Adrenal gland (tissue), 12 donors: ENCODE results near the gene VEPH1. TPM values are rescaled to one million over a fixed set of nuclear protein-coding genes. Genes with fewer than 3 reads are reported as not detected.

ENCODE experiments used
- DNase-seq, 7 donors: peaks; one replicate each; pipeline ENCODE4 v3.0.0-alpha.2; 2019 to 2020
- H3K27ac ChIP-seq, 5 donors: fragments of 200-600 bp; sonication (generic) in 4 of 5; 1 replicate in 3 of 5; 2 replicates in 2 of 5; pipeline versions ENCODE4 v1.5.1 to v1.8.0; 2016 to 2020; ENCODE audit warnings: mild to moderate bottlenecking in 1 of 5
- H3K27me3 ChIP-seq: fragments of 200-600 bp; 2 replicates; pipeline ENCODE4 v1.8.0; 2021
- H3K36me3 ChIP-seq, 2 donors: fragments of 200-600 bp; replicated peaks in 1 of 2; 1 replicate in 1 of 2; 2 replicates in 1 of 2; pipeline versions ENCODE4 v1.5.1 to v1.8.0; 2018 to 2022
- H3K4me1 ChIP-seq, 2 donors: fragments of 200-600 bp; replicated peaks in 1 of 2; 1 replicate in 1 of 2; 2 replicates in 1 of 2; pipeline versions ENCODE4 v1.5.1 to v1.8.0; 2018 to 2021
- H3K4me3 ChIP-seq, 4 donors: fragments of 200-600 bp; sonication (generic) in 3 of 4; one replicate each; pipeline ENCODE4 v1.5.1; 2016 to 2018
- H3K9me3 ChIP-seq, 3 donors: fragments of 200-600 bp; sonication (generic) in 1 of 3; replicated peaks in 1 of 3; 1 replicate in 2 of 3; 2 replicates in 1 of 3; pipeline versions ENCODE4 v1.5.1 to v1.8.0; 2016 to 2021
- CTCF ChIP-seq, 6 experiments: fragments of 450-650 bp in 4 of 6; fragments of 200-600 bp in 2 of 6; sonication (generic) in 1 of 6; IDR thresholded peaks; 1 replicate in 5 of 6; 2 replicates in 1 of 6; pipeline versions ENCODE4 v1.5.1 to v1.8.0; 2016 to 2021; ENCODE audit warnings: antibody characterized with exemption in 6 of 6, mild to moderate bottlenecking in 2 of 6, moderate library complexity in 1 of 6
- POLR2A ChIP-seq, 2 donors: fragments of 450-650 bp; IDR thresholded peaks; one replicate each; pipeline ENCODE4 v1.6.1; 2017; ENCODE audit warnings: antibody characterized with exemption in 2 of 2, mild to moderate bottlenecking in 2 of 2, moderate library complexity in 1 of 2
- WGBS, 4 donors: extraction: QIAGEN DNeasy Blood & Tissue Kit in 2 of 4; methylation state at CpG; one replicate each; pipeline versions ENCODE4 v1.1.5 to v1.1.7; 2013 to 2017; 5-methylcytosine and 5-hydroxymethylcytosine counted together
- intact Hi-C, 2 donors: fragments of 100-400 bp; cut with DNase I; formaldehyde crosslinking; loops; one replicate each; pipeline versions ENCODE4 v1.14.1 to v1.15.0; 2022 to 2023
- polyA plus RNA-seq, 3 donors: library from polyadenylated mRNA; stranded (reverse); fragments of 200-250 nt in 2 of 3; fragments of 350-450 nt in 1 of 3; fragmentation: Illumina TruSeq in 1 of 3; extraction: RNeasy Lipid Tissue Mini Kit (QIAGEN cat#74804) in 1 of 3; gene quantifications; one replicate each; pipeline ENCODE4 v1.2.3, GENCODE V29; 2013 to 2014
- total RNA-seq, 9 donors: library from RNA; depleted of rRNA in 4 of 9; stranded (reverse); fragments of >200 nt in 4 of 9; fragments of 120-200 nt in 1 of 9; fragmentation: NEBNext Ultra II Directional in 1 of 9; extraction: Animal tissue kit (Norgen Biotek cat#: 25700) in 1 of 9; gene quantifications; one replicate each; pipeline versions ENCODE4 v1.1.0 to v1.2.4, GENCODE V29; 2013 to 2023
- donor health status: healthy with polysubstance abuse.
- donor health status: Bipolar disorder and iron deficiency.
- donor health status: DM: yes; HTN: yes; CAD: no.
- donor health status: DM: no; HTN: no; CAD: no.
- donor health status: DM: no; HTN: no; CAD: no.
- donor health status: DM: yes; HTN: yes; CAD: no.

VEPH1 gene
- total and polyA plus RNA-seq, 12 donors, result 16.0 to 124 (median 55.2) TPM

GRCh38 chr3:157477441-157477840, 25.8 kb downstream of the VEPH1 start:
- Histone ChIP-seq H3K4me1 (no peaks in the 10 kb centered on the region), H3K9me3 (no peaks in the 10 kb centered on the region), H3K36me3 (no peaks in the 10 kb centered on the region), H3K27ac (no peak overlapping the region), H3K27me3 (no peaks in the 10 kb centered on the region), H3K4me3 (no peak overlapping the region)
- intact Hi-C loops, result no loop called here
- DNase-seq, result no peak
- WGBS, 4 donors, result 65 to 89% (median 79%) methylated on average over 3 of the region's 3 CpGs
- TF ChIP-seq POLR2A (IDR thresholded peaks at IDR 0.05) (no peak), CTCF (IDR thresholded peaks at IDR 0.05) (no peak)

DNA sequence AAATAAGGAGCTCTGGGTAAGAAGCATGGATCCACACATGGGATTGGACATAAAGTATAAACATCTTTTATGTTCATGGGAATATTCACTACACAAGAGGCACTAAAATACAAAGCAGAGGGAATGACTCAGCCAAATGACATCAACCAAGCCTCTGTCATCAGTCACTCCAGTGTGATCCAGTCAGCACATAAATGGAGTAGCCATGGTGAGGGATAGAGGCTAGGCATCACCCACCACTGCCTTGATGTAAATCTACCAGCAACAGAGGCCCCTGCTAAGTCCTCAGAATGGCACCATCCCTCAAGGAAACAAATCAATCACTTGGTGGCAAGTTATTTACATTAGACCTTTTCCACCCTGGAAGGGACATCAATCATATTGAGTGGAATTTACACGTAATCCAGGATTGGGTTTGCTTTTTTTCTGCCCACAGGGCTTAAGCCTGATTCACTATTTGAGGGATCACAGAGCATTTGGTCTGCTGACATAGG, 27.2 kb downstream of the VEPH1 start:
- Histone ChIP-seq H3K4me3 (no peak overlapping the region), H3K4me1 (no peaks in the 10 kb centered on the region), H3K36me3 (no peaks in the 10 kb centered on the region), H3K27ac (no peak overlapping the region), H3K9me3 (no peaks in the 10 kb centered on the region), H3K27me3 (no peaks in the 10 kb centered on the region)
- no peak for TF ChIP-seq CTCF (IDR thresholded peaks at IDR 0.05)
- no peak for TF ChIP-seq POLR2A (IDR thresholded peaks at IDR 0.05)
- 55 to 75% (median 64%) methylated on average over 1 of the region's 1 CpG for WGBS, 4 donors
- no peak for DNase-seq
- intact Hi-C loops, result no loop called here

DNA sequence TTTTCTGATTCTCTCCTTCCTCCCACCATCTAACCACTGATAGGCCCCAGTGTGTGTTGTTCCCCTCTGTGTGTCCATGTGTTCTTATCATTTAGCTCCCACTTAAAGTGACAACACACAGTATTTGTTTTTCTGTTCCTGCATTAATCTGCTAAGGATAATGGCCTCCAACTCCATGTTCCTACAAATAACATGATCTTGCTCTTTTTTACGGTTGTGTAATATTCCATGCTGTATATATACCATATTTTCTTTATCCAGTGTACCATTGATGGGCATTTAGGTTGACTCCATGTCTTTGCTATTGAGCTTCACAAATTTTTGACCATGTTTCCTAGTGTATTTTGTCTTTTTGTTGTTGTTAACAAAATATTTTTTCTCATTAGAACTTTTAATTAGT, 30.6 kb downstream of the VEPH1 start:
- Histone ChIP-seq H3K36me3 (no peaks in the 10 kb centered on the region), H3K9me3 (no peaks in the 10 kb centered on the region), H3K27me3 (no peaks in the 10 kb centered on the region), H3K4me1 (no peaks in the 10 kb centered on the region), H3K4me3 (no peak overlapping the region), H3K27ac (no peak overlapping the region)
- 94 to 97% (median 95%) methylated on average over 1 of the region's 1 CpG for WGBS, 4 donors
- intact Hi-C loops, result no loop called here
- no peak for DNase-seq
- TF ChIP-seq CTCF (IDR thresholded peaks at IDR 0.05) (no peak), POLR2A (IDR thresholded peaks at IDR 0.05) (no peak)

GRCh38 chr3:157471064-157471463, 32.2 kb downstream of the VEPH1 start:
- Histone ChIP-seq H3K4me3 (no peak overlapping the region), H3K36me3 (no peaks in the 10 kb centered on the region), H3K9me3 (no peaks in the 10 kb centered on the region), H3K27me3 (no peaks in the 10 kb centered on the region), H3K4me1 (peaks cover 0 to 3% of the 10 kb centered on the region in 2 donors), H3K27ac (no peak overlapping the region)
- intact Hi-C loops, result no loop called here
- WGBS, 4 donors, result 74 to 87% (median 84%) methylated on average over 1 of the region's 1 CpG
- DNase-seq, result no peak
- no peak for TF ChIP-seq POLR2A (IDR thresholded peaks at IDR 0.05)
- TF ChIP-seq CTCF (IDR thresholded peaks at IDR 0.05), result no peak
